HEK293T (cell line): Measurements from ENCODE around the gene KRTAP20-3.

Experiments
- CTBP1 ChIP-seq: fragments of 450-650 bp; IDR thresholded peaks from 2 replicates; pipeline ENCODE4 v1.6.1; 2016; ENCODE audit warnings: borderline replicate concordance
- FOXK2 ChIP-seq: fragments of 450-650 bp; IDR thresholded peaks from 2 replicates; pipeline ENCODE4 v1.6.1; 2016; ENCODE audit warnings: mild to moderate bottlenecking

GRCh38 chr21:30598802-30599201 lies 43.9 kb upstream of the KRTAP20-3 start, which contains the start of gene KRTAP6-2:
- TF ChIP-seq CTBP1 = no peak
- TF ChIP-seq FOXK2 = no peak
